Erythroblast (primary cell): ENCODE data around the gene TMEM266.

ENCODE experiments used
- GATA1 ChIP-seq: IDR thresholded peaks from 2 replicates; pipeline ENCODE4 v1.6.1; 2011; ENCODE audit warnings: low read depth, mild to moderate bottlenecking, control low read depth, low read length, moderate library complexity
- POLR2A ChIP-seq: IDR thresholded peaks from 2 replicates; pipeline ENCODE4 v1.6.1; 2011; ENCODE audit warnings: mild to moderate bottlenecking, low read length

- TF ChIP-seq POLR2A (no peak), GATA1 (no peak)
Observed at GRCh38 chr15:76101655-76102054, 41.9 kb downstream of the TMEM266 start.
